OCI-M1 (cell line): ENCODE measurements around the gene CALY.
"Not testable (repeated sequence)": the region's sequence is repeated elsewhere in the genome, so short reads cannot be mapped to it uniquely, and the experiment has no call there.

Experiments
- DNase-seq: peaks from one replicate; lab custom pipeline; 2025; lab: John Stamatoyannopoulos, UW

CALY gene

DNA sequence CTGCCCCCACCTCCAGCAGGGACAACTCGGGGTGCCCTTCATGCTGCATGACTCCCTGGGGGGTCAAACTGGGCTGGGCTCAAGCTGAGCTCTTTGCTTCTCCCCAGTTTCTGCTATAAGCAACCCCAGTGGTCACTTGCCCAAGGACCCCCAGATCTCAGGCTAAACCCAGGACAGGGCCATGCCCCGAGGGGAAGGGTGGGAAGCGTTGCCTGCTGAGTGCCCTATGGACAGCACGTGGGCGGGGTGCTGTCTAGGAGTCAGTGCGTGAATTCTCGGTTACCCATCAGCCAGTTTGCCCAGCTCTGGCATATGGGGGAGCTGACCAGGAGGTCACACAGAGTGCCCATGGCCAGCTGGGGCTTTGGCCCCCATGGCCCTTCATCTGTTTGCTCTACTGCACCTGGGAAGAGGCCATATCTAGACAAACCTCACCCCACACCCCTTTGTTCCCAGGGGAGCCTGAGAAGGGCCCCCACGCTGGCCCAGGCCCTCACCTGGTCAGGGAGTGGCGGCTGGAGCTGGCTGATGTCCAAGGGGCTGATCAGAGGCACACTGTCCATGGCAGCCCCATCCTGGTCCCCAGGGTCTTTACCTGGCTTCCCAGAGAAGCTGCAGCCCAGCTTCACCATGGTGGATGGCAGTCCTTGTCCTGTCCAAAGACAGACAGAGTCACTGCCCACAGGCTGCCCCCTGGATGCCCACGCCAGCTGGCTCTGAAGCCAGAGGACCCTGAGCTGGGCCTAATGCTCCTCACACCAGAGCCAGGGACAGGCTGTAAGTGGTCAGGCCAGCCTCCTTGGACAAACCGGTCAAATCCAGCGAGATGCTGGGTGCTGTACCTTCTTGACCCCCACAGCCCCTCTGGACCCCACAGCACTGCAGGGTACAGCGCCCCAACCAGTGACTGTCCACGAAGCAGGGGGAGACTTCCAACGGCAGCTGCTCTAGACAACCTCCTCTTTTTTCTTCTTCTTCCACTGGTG is 8.0 kb downstream of the CALY start:
- no peak for DNase-seq

DNA sequence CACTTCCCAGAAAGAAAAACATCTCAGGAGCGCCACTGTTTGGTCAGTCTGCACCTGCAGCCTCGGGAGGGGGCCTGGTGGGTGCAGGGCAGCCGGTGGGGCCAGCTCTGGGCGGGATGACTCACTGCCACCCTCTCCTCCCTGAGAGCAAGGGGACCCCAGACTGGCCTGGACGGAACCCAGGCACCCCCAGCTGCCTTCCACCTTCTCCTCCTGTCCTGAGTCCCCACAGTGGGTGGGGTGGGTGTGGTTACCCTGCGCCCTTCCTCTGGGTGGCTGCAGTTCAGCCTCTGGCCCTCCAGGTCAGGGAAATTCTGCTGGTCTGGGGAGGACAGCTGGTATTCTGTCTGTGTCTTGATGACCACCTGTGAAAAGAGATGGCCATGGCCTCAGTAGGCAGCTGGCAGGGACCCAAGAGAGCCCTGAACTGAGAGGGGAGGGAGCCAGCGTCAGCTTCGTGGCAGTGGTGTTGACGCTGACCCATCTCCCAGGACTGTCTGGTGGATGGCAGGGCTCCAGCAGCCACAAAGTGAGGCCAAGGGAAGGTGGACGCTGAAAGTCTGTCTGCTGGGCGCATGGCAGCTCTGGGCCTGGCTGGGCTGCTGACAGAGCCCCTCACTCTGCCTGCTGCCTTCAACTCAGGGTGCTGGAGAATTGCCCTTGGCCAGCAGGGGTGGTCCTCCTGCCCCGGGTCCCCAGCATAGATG is 8.9 kb downstream of the CALY start:
- no peak for DNase-seq

DNA sequence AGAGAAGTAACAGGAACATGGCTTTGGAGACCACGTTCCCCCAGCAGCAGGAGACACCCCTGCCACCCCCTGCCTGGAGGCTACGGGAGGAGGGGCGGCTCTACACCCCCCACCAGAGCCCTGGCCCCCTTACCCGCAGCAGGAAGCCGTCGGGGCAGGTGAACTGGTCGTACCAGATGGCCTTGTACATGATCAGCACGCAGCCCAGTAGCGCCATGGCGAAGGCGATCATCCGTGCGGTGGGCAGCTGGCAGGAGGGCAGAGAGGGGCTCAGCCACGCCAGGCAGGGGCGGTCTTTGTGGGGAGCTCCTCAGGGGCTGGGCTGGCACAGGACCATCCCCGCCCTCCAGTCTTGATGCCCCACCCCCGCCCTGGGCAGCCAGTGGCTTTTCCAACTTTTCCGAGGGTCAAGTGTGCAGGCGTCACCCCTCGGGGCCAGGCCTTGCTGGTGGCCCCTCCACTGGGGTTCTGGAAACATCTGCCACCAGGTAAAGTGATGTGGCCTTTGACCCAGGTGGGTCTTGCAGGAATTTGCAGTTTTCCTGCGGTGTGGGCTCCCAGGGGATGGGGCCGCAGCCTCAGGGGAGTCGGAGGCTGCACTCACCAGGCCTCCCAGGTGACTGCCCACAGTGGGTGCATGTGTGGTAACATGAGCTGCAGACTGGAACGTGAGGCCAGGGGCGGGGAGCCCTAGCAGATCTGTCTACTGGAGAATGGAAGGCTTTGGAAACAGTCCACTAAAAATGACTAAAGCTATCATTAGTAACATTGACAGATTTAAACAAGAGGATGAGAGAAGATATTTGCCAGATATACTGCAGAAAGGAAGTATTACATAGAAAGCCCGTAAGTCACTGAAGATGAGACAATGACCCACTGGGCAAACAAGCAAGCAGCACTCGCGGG is 9.7 kb downstream of the CALY start:
- DNase-seq = no peak

DNA sequence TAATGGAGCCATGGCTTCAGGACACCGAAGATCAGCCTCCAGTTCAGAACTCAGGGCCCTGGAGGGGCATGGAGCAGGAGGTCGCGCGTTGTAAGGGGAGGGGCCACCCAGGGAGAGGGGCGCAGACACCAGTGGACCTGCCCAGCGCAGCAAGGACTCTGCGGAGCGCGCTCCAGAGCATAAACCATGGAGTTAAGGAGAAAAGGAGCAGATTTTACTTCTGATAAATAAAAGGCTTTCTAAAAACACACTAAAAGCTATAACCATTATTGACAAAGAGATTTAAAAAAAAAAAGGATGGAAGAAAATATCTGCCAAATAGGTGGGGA is 10.5 kb downstream of the CALY start:
- no peak for DNase-seq

DNA sequence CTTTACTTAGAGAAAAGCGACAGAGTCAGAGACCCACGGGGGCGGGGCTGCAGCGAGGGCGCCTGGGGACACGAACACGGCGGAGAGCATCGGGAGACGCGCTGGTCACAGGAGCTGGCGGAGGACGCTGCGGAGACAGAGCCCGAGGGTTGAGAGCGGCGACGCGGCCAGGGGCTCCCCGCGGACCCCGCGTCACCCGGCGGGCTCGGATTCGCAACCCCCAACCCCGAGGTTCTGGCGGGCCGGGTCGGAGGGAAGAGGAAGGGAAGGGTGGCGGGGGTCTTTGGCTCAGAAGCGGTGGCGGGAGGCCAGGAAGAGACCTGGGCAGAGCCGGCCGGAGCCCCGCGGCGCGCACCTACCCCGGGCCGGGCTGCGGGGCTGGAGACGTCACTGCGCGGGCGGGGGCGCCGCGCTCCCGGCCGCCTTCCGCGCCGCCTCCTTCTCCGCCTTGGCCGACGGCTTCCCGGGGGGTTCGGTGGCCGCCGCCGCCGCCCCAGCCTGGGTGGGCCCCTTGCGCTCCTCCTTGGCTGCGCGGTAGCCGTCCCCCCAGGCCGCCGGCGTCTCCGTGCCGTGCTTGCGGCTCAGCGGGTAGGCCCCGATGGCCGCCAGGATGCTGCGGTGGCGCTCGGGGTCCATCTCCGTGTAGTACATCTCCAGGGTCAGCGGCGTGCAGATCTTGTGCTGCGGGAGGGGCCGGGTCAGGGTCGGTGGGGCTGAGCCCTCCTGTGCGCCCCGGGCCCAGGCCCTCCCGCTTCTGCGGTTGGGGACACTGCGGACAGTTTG is 11.1 kb downstream of the CALY start:
- no peak for DNase-seq

DNA sequence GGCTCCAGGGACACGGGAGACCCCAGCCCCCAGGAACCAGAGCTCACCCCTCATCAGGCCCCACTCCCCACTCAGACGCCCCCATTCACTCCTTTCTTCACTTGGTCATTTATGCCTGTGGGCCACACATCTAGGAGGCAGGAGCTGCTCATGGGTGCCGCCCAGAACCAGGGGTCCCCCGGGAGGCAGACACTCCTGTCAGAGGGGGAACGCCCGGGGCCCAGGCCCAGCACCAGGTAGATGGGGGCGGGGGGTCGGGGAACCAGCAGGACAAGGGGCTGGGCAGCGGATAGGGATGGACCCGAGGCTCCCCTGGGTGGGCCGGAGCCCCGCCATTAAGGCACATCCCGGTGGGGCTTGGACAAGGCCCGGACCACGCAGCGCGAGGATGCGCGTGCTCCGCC is 11.8 kb downstream of the CALY start:
- DNase-seq = no peak

DNA sequence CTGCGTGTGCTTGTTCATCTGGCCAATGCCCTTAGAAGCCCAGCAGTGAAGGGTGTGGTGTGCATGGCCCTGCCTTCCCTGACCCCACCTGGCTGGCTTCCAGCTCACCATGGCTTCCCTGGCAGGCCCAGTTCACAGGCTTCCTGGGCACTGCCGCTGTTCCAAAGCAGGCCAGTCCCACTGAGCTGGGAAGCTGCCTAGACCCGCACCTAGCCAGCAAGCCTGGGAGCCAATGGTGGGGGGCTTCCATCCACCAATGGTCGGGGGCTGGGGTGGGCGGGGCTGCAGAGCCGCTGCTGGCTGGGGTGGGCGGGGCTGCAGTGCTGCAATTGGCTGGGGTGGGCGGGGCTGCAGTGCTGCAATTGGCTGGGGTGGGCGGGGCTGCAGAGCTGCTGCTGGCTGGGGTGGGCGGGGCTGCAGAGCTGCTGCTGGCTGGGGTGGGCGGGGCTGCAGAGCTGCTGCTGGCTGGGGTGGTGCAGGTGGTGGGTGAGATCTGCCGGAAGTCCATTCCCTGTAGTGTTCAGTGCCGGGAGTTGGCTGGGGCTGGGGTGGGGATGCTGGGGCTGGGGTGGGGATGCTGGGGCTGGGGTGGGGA is 12.4 kb downstream of the CALY start:
- DNase-seq = peak; percentile 41

DNA sequence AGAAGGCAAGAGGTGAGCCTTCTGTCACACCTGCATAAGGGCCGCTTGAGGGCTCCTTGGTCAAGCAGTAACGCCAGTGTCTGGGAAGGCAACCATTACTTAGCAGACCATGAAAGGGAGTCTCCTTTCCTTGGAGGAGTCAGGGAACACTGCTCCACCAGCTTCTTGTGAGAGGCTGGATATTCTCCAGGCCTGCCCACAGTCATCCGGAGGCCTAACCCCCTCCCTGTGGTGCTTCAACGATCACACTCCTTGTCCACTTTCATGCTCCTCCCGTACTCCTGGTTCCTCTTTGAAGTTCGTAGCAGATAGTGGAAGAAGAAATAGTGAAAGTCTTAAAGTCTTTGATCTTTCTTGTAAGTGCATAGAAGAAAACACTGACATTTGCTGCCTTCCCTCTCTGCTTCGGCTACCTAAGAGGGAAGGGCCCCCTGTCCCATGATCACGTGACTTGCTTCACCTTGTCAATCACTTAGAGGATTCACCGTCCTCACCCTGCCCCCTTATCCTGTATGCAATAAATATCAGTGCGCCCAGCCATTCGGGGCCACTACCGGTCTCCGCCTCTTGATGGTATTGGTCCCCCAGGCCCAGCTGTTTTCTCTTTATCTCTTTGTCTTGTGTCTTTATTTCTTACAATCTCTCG is 14.5 kb downstream of the CALY start:
- not testable (repeated sequence) for DNase-seq

DNA sequence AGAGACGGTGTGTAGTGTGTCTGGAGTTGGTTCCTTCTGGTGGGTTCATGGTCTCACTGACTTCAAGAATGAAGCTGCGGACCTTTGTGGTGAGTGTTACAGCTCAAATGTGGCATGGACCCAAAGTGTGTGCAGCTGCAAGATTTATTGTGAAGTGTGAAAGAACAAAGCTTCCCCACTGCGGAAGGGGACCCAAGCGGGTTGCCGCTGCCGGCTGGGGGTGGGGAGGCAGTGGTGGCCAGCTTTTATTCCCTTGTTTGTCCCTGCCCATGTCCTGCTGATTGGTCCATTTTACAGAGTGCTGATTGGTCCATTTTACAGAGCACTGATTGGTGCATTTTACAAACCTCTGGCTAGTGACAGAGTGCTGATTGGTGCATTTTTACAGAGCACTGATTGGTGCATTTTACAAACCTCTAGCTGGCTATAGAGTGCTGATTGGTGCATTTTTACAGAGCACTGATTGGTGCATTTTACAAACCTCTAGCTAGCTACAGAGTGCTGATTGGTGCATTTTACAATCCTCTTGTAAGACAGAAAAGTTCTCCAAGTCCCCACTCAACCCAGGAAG is 15.8 kb downstream of the CALY start:
- DNase-seq = not testable (repeated sequence)

DNA sequence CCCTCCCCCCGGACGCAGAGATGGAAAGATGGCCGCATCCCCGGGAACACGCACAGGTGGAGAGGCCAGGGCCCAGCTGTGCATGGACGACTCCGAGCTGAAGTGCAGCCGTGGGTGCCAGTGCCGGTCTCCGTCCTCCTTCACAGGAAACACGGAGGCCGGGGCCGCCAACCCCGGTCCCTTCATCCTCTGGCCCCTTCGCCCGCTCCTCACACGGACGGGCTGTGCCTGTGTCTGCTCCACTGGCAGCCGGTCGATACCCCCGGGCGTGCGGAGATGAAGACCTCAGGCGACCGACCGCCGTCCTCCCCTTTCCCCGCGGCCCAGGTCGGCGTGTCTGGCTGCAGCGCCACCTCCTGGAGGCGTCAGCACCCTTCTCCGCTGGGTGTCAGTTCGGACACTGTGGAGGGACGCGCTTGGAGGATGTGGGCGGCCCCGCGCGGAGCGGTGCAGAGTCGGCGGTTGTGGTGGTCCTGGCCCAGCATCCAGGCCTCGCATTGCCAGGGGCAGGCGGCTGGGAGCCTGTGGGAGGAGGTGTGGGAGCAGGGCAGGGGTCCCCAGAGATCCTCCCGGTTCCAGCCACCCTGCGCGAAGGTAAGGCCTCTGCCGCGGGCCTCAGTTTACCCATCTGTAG is 18.1 kb downstream of the CALY start:
- peak; percentile 91 for DNase-seq

DNA sequence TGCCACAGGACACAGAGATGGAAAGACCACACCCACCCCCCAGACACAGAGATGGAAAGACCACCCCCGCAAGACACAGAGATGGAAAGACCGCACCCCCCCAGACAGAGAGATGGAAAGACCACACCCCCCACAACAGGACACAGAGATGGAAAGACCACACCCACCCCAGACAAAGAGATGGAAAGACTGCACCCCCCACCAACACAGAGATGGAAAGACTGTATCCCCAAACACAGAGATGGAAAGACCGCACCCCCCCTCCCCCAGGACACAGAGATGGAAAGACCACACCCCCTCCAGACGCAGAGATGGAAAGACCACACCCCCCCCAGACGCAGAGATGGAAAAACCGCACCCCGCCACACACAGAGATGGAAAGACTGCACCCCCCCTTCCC is 20.0 kb downstream of the CALY start:
- DNase-seq = no peak

DNA sequence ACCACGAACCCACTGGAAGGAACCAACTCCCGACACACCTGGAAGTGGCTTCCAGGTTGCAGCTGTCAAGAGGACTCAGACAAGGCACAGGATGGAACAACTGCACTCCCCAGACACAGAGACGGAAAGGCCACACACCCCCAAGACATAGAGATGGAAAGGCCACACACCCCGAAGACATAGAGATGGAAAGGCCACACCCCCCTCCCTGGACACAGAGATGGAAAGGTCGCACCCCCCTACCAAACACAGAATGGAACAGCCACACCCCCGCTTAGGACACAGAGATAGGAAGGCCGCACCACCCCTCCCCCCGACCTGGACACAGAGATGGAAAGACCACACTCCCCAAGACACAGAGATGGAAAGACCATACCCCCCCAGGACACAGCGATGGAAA is 20.4 kb downstream of the CALY start:
- DNase-seq = peak; percentile 9

DNA sequence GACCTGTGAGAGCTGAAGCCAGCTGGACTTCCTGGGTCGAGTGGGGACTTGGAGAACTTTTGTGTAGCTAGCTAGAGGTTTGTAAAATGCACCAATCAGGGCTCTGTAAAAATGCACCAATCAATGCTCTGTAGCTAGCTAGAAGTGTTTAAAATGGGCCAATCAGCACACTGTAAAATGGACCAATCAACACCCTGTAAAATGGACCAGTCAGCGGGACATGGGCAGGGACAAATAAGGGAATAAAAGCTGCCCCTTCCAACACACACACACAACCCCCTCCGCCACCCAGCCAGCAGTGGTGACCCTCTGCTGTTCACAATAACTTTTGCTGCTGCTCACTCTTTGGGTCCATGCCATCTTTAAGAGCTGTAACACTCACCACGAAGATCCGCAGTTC is 20.8 kb downstream of the CALY start:
- peak; percentile 46 for DNase-seq

DNA sequence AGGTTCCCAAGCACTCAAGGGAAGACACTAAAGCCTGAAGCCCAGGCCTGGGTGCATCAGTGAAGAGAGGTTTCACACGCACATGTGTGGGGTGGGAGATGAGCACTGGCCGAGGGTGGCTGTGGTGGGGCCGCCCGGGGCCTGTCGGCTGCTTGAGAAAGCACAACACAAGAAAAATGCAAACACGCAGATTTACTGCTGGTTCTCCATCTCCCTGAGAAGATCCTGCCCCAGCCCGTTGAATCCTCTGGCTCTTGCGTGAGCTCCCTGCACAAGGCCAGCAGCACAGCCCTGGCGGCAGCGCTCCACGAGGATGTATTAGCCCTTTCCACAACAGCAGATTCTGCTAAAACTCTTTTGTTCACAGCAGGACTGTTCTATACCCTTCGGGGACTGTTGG is 21.8 kb downstream of the CALY start:
- DNase-seq = no peak

DNA sequence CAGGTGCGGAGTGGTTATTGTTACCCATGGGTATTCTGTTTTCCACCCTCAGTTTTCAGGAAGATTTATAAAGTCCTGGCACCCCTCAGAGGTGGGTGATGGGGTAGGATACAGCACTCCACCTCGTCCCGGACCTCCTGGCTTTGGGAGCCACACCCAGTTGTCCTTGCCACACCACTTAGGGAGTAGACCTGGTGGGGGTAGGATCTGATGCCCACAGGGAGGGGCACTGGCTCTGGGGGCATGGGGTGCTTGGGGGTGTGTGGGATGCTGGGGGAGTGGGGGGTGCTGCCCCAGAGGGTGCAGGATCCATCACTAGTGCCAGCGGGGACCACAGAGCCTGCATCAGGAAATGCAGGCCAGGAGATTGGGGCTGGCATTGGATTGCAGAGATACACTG is 23.5 kb downstream of the CALY start:
- DNase-seq = no peak

DNA sequence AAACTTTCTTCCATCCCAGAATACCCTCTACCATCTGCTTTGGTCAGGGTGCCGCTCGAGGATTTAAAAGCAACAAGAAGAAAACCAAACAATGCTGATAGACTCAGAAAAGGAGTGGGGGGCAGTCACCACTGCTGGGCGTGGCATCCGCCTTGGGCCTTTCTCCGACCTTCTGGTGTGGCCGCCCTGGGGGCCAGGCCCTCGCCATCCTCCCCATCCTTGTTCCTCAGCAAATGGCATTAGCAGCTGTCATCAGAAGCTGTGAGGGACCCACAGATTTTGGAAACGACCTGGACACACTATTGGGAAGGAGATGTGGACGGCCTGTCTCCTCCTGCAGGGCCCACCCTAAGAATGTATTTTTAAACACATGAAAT is 23.9 kb downstream of the CALY start:
- DNase-seq = no peak

DNA sequence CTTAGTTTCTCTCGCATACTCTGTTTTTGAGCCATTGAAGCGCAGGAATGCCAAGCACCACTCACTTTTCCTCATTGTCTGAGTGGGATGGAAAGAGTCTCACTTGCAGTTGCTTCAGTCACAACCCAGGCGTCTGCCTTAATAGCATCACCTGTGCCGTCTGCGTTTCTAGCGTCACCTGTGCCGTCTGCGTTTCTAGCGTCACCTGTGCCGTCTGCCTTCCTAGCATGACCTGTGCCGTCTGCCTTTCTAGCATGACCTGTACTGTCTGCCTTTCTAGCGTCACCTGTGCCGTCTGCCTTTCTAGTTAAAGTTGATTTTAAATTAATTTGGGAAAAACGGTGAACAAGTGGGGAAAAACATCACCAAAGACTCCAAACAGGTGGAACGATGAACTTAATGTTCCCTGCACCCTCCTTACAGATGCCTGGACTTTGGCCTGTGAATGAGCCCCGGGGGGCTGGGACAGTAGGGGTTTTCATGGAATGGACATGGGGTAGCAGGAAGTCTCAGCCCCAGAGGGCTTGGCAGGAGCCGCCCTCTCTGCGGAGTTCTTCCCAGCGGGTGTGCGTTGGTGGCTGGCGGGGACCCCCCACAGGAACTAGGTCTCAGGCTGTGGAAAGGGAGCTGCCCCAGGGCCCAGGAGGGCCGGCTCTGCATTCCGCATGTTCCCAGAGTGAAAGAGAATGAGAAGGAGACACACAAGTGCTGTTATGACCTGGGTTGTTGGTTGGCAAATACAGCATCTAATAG is 24.5 kb downstream of the CALY start:
- DNase-seq = no peak

DNA sequence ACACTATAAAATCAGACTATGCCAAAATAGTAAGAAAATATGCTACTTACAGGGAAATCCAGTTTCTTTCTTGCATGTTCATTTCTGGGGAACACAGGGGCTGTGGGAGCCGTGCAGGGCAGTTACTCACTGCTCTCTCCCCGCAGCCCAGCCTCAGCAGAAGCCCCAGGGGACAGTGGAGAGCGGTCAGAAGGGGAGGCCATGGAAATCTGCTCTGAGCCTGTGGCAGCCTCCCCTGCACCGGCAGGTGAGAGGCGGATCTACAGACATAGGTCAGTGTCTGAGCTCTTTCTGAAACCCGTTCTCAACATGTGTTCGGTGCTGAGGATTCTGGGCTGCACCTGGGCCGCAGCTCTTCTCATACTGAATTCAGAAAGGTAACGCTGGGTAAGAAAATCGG is 25.1 kb downstream of the CALY start:
- DNase-seq = no peak

DNA sequence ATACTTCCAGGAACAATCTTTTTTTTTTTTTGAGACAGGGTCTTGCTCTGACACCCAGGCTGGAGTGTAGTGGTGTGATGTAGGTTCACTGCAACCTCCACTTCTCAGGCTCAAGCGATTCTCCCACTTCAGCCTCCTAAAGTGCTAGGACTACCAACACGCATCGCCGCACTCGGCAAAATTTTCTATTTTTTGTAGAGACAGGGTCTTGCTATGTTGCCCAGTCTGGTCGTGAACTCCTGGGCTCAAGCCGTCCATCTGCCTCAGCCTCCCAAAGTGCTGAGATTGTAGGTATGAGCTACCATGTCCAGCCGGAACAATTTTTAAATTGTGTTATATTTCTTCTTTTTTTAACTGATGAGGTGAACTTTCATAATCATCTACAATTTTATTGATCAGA is 25.9 kb downstream of the CALY start:
- DNase-seq = no peak
